GM23248 (cell line): ENCODE measurements around the gene RPS8. TPM values are rescaled to one million over a fixed set of nuclear protein-coding genes. Genes with fewer than 3 reads are reported as not detected.
"Not testable (repeated sequence)": the region's sequence is repeated elsewhere in the genome, so short reads cannot be mapped to it uniquely, and the experiment has no call there.

Experiments
- DNase-seq: peaks from one replicate; pipeline ENCODE4 v3.0.0-alpha.2; 2015
- H2AFZ ChIP-seq: fragments of 200-600 bp; sonication (generic); 2 replicates; pipeline ENCODE4 v1.6.1; 2016; ENCODE audit warnings: antibody characterized with exemption
- H3F3A ChIP-seq: fragments of 200-600 bp; sonication (generic); 2 replicates; pipeline ENCODE4 v1.6.1; 2016; ENCODE audit warnings: mild to moderate bottlenecking, antibody characterized with exemption, mixed run types; ENCODE audit not compliant: insufficient read depth
- H3K27ac ChIP-seq: fragments of 200-600 bp; sonication (generic); 2 replicates; pipeline ENCODE4 v1.5.1; 2016; ENCODE audit warnings: mild to moderate bottlenecking
- H3K27me3 ChIP-seq: fragments of 200-600 bp; sonication (generic); replicated peaks from 2 replicates; pipeline ENCODE4 v1.6.1; 2016; ENCODE audit warnings: mild to moderate bottlenecking; ENCODE audit not compliant: insufficient read depth
- H3K36me3 ChIP-seq: fragments of 200-600 bp; sonication (generic); 2 replicates; pipeline ENCODE4 v1.6.1; 2016; ENCODE audit warnings: low read depth, mild to moderate bottlenecking
- H3K4me1 ChIP-seq: fragments of 200-600 bp; sonication (generic); 2 replicates; pipeline ENCODE4 v1.6.1; 2016; ENCODE audit warnings: mild to moderate bottlenecking; ENCODE audit not compliant: insufficient read depth
- H3K4me2 ChIP-seq: fragments of 200-600 bp; sonication (generic); one replicate; pipeline ENCODE4 v1.6.1; 2016; ENCODE audit warnings: mild to moderate bottlenecking; ENCODE audit not compliant: unreplicated experiment
- H3K4me3 ChIP-seq: fragments of 200-600 bp; sonication (generic); 2 replicates; pipeline ENCODE4 v1.5.1; 2016; ENCODE audit warnings: mild to moderate bottlenecking
- H3K79me2 ChIP-seq: fragments of 200-600 bp; sonication (generic); 2 replicates; pipeline ENCODE4 v1.6.1; 2016; ENCODE audit warnings: mild to moderate bottlenecking; ENCODE audit not compliant: insufficient read depth
- H3K9ac ChIP-seq: fragments of 200-600 bp; sonication (generic); 2 replicates; pipeline ENCODE4 v1.6.1; 2016; ENCODE audit warnings: mild to moderate bottlenecking
- H3K9me2 ChIP-seq: fragments of 200-600 bp; sonication (generic); 2 replicates; pipeline ENCODE4 v1.6.1; 2016; ENCODE audit warnings: mixed run types, mild to moderate bottlenecking, moderate library complexity; ENCODE audit not compliant: insufficient read depth
- H3K9me3 ChIP-seq: fragments of 200-600 bp; sonication (generic); one replicate; pipeline ENCODE4 v1.6.1; 2017; ENCODE audit warnings: low read depth
- H4K20me1 ChIP-seq: fragments of 200-600 bp; sonication (generic); 2 replicates; pipeline ENCODE4 v1.6.0; 2016; ENCODE audit not compliant: insufficient read depth
- EZH2 ChIP-seq: fragments of 200-600 bp; sonication (generic); IDR thresholded peaks from 2 replicates; pipeline ENCODE4 v1.6.1; 2018; ENCODE audit warnings: antibody characterized with exemption, mild to moderate bottlenecking; ENCODE audit not compliant: insufficient read depth, poor library complexity, severe bottlenecking
- EZH2phosphoT487 ChIP-seq: fragments of 200-600 bp; sonication (generic); IDR thresholded peaks from 2 replicates; pipeline ENCODE4 v1.6.1; 2018; ENCODE audit warnings: antibody characterized with exemption, moderate library complexity, mild to moderate bottlenecking, low read depth; ENCODE audit not compliant: insufficient read depth
- WGBS, 2 experiments: methylation state at CpG; one replicate each; pipeline ENCODE4 v1.1.6; 2015 to 2017; ENCODE audit warnings: low lambda C conversion rate in 2 of 2, low coverage in 1 of 2; ENCODE audit errors: missing lambda C conversion rate in 2 of 2; 5-methylcytosine and 5-hydroxymethylcytosine counted together
- in situ Hi-C: fragments of 300-500 bp; cut with MboI; formaldehyde crosslinking; loops from 2 replicates; pipeline ENCODE4 v1.15.0; 2020
- polyA plus RNA-seq: library from polyadenylated mRNA; unstranded; fragments of >200 nt; fragmentation: Nextera tagmentation; extraction: Ambion mirVana; gene quantifications from 2 replicates; pipeline ENCODE4 v1.2.1, GENCODE V29; 2016
- total RNA-seq: library from RNA; depleted of rRNA; stranded (reverse); fragments of >200 nt; shearing (Covaris generic); gene quantifications from 2 replicates; pipeline ENCODE4 v1.2.3, GENCODE V29; 2014

RPS8 gene
- total and polyA plus RNA-seq, 2 experiments from 2014 or later = 596 to 1,375 TPM

DNA sequence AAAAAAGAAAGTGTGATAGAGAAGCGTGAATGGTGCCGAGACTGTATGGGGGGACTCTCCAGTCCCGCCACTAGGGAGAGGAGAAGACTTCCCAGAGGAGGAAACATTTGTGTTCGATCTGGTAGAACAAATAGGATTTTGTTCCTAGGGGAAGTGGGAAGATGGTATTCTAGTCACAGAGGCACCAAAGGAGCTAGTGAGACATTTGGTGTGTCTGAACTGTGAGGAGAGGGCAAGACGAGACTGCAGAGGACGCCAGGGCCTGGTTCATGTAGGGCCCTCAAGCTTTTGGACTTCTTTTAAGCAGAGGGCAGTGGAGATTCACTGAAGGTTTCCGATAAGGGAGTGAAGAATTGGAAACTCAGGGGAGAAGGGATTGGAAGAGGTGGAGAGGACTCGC, 35.9 kb downstream of the RPS8 start:
- H3K4me3 ChIP-seq = 0 out of 2 replicates have a peak overlapping the region, but pooled peaks have one; percentile 13
- no peak overlapping the region for H2AFZ ChIP-seq
- no peaks in the 10 kb centered on the region for H3K27me3 ChIP-seq
- peak overlapping the region; percentile 92 for H3K4me2 ChIP-seq
- H3K9ac ChIP-seq = peak overlapping the region; percentile 97
- peaks cover 73% of the 10 kb centered on the region for H3K4me1 ChIP-seq
- no peaks in the 10 kb centered on the region for H3K9me3 ChIP-seq
- H3K36me3 ChIP-seq = peaks cover 6% of the 10 kb centered on the region; the same call in 1 of the 2 replicates
- H3K9me2 ChIP-seq = no peaks in the 10 kb centered on the region
- H3K79me2 ChIP-seq = peaks cover 27% of the 10 kb centered on the region
- peak overlapping the region; percentile 100 for H3K27ac ChIP-seq
- H4K20me1 ChIP-seq = no peaks in the 10 kb centered on the region
- DNase-seq = no peak
- in situ Hi-C loops = no loop called here
- TF ChIP-seq EZH2 = no peak
- TF ChIP-seq EZH2phosphoT487 = no peak
- 43% methylated on average over 8 of the region's 8 CpGs for WGBS, 2 experiments
- peaks cover 68% of the 10 kb centered on the region for H3F3A ChIP-seq

DNA sequence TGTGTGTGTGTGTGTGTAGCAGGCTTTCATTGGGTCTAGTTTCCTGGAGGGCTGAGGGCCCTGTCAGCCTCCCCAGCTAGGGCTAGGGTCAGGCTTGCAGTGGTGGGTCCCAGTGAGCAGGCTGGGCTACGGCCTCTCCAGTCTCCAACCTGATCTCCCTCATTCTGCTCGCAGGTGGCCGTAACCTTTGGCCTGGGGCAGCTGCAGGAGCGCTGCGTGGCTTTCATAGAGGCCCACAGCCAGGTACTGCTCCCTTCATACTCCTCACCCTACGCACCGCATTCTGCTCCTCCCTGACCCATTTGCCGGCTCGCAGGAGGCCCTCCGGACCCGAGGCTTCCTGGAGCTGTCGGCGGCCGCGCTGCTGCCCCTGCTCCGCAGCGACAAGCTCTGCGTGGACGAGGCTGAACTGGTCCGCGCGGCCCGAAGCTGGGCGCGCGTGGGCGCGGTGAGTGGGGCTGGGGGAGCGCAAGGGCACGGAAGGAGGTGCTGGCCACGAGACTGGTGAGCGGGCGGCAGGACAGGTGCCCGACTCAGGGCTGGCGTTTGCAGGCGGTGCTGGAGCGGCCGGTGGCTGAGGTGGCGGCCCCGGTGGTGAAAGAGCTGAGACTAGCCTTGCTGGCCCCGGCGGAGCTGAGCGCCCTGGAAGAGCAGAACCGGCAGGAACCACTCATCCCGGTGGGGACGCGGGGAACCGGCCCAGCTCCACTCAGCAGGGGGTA, 37.6 kb downstream of the RPS8 start:
- no peak overlapping the region for H3K4me3 ChIP-seq
- 83 to 86% methylated on average over 40 to 48 of the region's 48 CpGs for WGBS, 2 experiments

DNA sequence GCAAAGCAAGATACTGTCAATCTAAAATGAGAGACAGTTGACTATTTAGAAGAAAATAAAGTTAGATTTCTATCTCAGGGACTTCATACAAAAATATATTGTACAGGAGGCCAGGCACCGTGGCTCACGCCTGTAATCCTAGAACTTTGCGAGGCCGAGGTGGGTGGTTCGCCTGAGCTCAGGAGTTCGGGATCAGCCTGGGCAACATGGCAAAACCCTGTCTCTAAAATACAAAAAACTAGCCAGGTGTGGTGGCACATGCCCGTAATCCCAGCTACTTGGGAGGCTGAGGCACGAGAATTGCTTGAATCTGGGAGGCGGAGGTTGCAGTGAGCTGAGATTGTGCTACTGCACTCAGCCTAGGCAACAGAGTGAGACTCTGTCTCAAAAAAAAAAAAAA, 40.6 kb downstream of the RPS8 start:
- 87 to 89% methylated on average over 9 of the region's 9 CpGs for WGBS, 2 experiments
- Histone ChIP-seq H3K4me1 (peaks cover 45% of the 10 kb centered on the region), H3K9ac (peak overlapping the region; percentile 27; the same call in 1 of the 2 replicates), H3K27ac (peak overlapping the region; percentile 34), H3F3A (peaks cover 67% of the 10 kb centered on the region)
- H3K36me3 ChIP-seq, H2AFZ ChIP-seq, H3K4me2 ChIP-seq, H3K9me3 ChIP-seq, DNase-seq, H3K27me3 ChIP-seq, H3K4me3 ChIP-seq, in situ Hi-C loops, H3K79me2 ChIP-seq, H3K9me2 ChIP-seq, H4K20me1 ChIP-seq: not testable (repeated sequence)

More for the DNA sequence above, 37.6 kb downstream of the RPS8 start:
- Histone ChIP-seq H3K27me3 (no peaks in the 10 kb centered on the region), H3K36me3 (peaks cover 6% of the 10 kb centered on the region; the same call in 1 of the 2 replicates), H3F3A (peaks cover 70% of the 10 kb centered on the region), H3K9me2 (no peaks in the 10 kb centered on the region), H3K9me3 (no peaks in the 10 kb centered on the region), H3K4me1 (peaks cover 62% of the 10 kb centered on the region), H3K9ac (no peak overlapping the region), H2AFZ (no peak overlapping the region), H3K79me2 (peaks cover 27% of the 10 kb centered on the region), H3K4me2 (peak overlapping the region; percentile 38), H4K20me1 (no peaks in the 10 kb centered on the region), H3K27ac (peak overlapping the region; percentile 57; the same call in 1 of the 2 replicates)
- no peak for TF ChIP-seq EZH2
- in situ Hi-C loops = no loop called here
- DNase-seq = no peak

DNA sequence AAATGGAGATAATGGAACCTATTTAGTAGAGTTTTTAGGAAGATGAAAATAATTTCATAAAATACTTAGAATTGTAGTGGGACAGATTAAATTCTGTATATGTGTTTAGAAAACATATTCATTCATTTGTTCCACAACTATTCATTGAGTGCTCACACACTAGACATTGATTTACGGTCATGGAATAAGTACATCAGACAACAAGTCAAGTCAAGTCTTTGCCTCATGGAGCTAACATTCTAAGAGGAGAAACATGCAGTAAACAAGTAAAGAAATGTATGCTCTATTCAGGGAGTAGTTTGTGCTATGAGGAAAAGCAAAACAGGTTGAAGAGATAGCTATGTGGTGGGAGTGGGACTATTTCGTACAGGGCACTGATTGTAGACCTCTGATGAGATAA, 42.0 kb downstream of the RPS8 start:
- no peak for TF ChIP-seq EZH2
- Histone ChIP-seq H3K4me1 (peaks cover 33% of the 10 kb centered on the region), H3K4me2 (no peak overlapping the region), H3K79me2 (0 out of 2 replicates have a peak, but pooled peaks cover 3% of the 10 kb centered on the region), H4K20me1 (no peaks in the 10 kb centered on the region), H3K4me3 (no peak overlapping the region), H3F3A (peaks cover 56% of the 10 kb centered on the region), H3K9ac (no peak overlapping the region), H3K27me3 (no peaks in the 10 kb centered on the region), H3K9me3 (no peaks in the 10 kb centered on the region), H3K27ac (no peak overlapping the region), H3K36me3 (peaks cover 6% of the 10 kb centered on the region; the same call in 1 of the 2 replicates), H2AFZ (no peak overlapping the region), H3K9me2 (no peaks in the 10 kb centered on the region)
- 98 to 100% methylated on average over 2 of the region's 2 CpGs for WGBS, 2 experiments
- no peak for DNase-seq
- in situ Hi-C loops = no loop called here
